ENCODE results near the gene APBA1. TPM values are rescaled to one million over a fixed set of nuclear protein-coding genes. Genes with fewer than 3 reads are reported as not detected.

APBA1 gene
- total RNA-seq, 1 donor from 2014 or later = 8.4 TPM

- no peak for DNase-seq (ENCODE audit: low spot score)
- Mint-ChIP-seq H3K4me1 (ENCODE audit: unreplicated experiment) (no peaks in the 10 kb centered on the region), H3K27ac (ENCODE audit: unreplicated experiment) (no peak overlapping the region), H3K27me3 (ENCODE audit: unreplicated experiment) (no peaks in the 10 kb centered on the region), H3K36me3 (ENCODE audit: low read depth, unreplicated experiment) (no peaks in the 10 kb centered on the region), H3K9me3 (ENCODE audit: unreplicated experiment) (no peaks in the 10 kb centered on the region), H3K4me3 (ENCODE audit: unreplicated experiment) (no peak overlapping the region)
- no peak for TF ChIP-seq CTCF (IDR thresholded peaks at IDR 0.05; ENCODE audit: unreplicated experiment)
These were observed 145.5 kb downstream of the APBA1 start for GRCh38 chr9:69526699-69527098.

- no peak overlapping the region for H3K27ac Mint-ChIP-seq (ENCODE audit: unreplicated experiment)
- no peaks in the 10 kb centered on the region for H3K9me3 Mint-ChIP-seq (ENCODE audit: unreplicated experiment)
- H3K4me1 Mint-ChIP-seq (ENCODE audit: unreplicated experiment) = peaks cover 7% of the 10 kb centered on the region
- H3K36me3 Mint-ChIP-seq (ENCODE audit: low read depth, unreplicated experiment) = peaks cover 6% of the 10 kb centered on the region
- no peak overlapping the region for H3K4me3 Mint-ChIP-seq (ENCODE audit: unreplicated experiment)
- peaks cover 8% of the 10 kb centered on the region for H3K27me3 Mint-ChIP-seq (ENCODE audit: unreplicated experiment)
- TF ChIP-seq CTCF (IDR thresholded peaks at IDR 0.05; ENCODE audit: unreplicated experiment) = no peak
- DNase-seq (ENCODE audit: low spot score) = no peak
These were observed 152.5 kb downstream of the APBA1 start for GRCh38 chr9:69519470-69520240.

- H3K36me3 Mint-ChIP-seq (ENCODE audit: low read depth, unreplicated experiment) = peaks cover 6% of the 10 kb centered on the region
- H3K9me3 Mint-ChIP-seq (ENCODE audit: unreplicated experiment) = no peaks in the 10 kb centered on the region
- H3K27ac Mint-ChIP-seq (ENCODE audit: unreplicated experiment) = no peak overlapping the region
- TF ChIP-seq CTCF (IDR thresholded peaks at IDR 0.05; ENCODE audit: unreplicated experiment) = no peak
- peaks cover 8% of the 10 kb centered on the region for H3K27me3 Mint-ChIP-seq (ENCODE audit: unreplicated experiment)
- no peak overlapping the region for H3K4me3 Mint-ChIP-seq (ENCODE audit: unreplicated experiment)
- no peak for DNase-seq (ENCODE audit: low spot score)
- peaks cover 7% of the 10 kb centered on the region for H3K4me1 Mint-ChIP-seq (ENCODE audit: unreplicated experiment)
These were observed 155.5 kb downstream of the APBA1 start for GRCh38 chr9:69516353-69517322.

GRCh38 chr9:69515810-69516209 lies 156.4 kb downstream of the APBA1 start:
- H3K4me1 Mint-ChIP-seq (ENCODE audit: unreplicated experiment) = peaks cover 7% of the 10 kb centered on the region
- no peak for TF ChIP-seq CTCF (IDR thresholded peaks at IDR 0.05; ENCODE audit: unreplicated experiment)
- H3K9me3 Mint-ChIP-seq (ENCODE audit: unreplicated experiment) = no peaks in the 10 kb centered on the region

More at GRCh38 chr9:69515810-69516209, 156.4 kb downstream of the APBA1 start:
- no peak overlapping the region for H3K4me3 Mint-ChIP-seq (ENCODE audit: unreplicated experiment)
- peaks cover 8% of the 10 kb centered on the region for H3K27me3 Mint-ChIP-seq (ENCODE audit: unreplicated experiment)
- peaks cover 6% of the 10 kb centered on the region for H3K36me3 Mint-ChIP-seq (ENCODE audit: low read depth, unreplicated experiment)
- no peak for DNase-seq (ENCODE audit: low spot score)
- H3K27ac Mint-ChIP-seq (ENCODE audit: unreplicated experiment) = no peak overlapping the region

Measured in endothelial cell (in vitro differentiated cells).